ENCODE measurements around the gene COL23A1. TPM values are rescaled to one million over a fixed set of nuclear protein-coding genes. Genes with fewer than 3 reads are reported as not detected.
A peak's percentile ranks its signal among the peaks of the same experiment; 100 is the strongest.

COL23A1 gene
- total RNA-seq, 1 donor from 2014 or later, result 0.32 TPM

DNA sequence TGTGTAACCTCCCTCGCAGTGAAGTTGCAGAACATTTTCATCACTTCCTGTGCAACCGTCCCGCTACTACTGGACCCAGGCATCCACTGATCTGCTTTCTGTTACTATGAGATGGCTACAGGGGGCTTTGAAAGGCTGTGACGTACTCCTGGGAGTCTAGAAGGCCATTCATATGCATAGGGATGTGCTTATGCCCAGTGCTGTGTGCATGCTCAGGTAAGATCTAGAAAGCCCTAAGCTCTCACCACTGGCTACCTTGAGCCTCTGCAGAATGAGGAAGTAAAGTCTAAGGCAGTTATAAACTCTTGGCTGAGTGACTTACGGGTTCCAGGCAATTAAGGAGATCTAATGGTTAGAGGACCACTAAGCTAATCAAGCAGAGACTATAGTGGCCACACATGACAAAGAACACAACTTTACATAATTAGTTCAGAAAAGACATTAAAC lies 374.1 kb downstream of the COL23A1 start:
- no peak for ATAC-seq

DNA sequence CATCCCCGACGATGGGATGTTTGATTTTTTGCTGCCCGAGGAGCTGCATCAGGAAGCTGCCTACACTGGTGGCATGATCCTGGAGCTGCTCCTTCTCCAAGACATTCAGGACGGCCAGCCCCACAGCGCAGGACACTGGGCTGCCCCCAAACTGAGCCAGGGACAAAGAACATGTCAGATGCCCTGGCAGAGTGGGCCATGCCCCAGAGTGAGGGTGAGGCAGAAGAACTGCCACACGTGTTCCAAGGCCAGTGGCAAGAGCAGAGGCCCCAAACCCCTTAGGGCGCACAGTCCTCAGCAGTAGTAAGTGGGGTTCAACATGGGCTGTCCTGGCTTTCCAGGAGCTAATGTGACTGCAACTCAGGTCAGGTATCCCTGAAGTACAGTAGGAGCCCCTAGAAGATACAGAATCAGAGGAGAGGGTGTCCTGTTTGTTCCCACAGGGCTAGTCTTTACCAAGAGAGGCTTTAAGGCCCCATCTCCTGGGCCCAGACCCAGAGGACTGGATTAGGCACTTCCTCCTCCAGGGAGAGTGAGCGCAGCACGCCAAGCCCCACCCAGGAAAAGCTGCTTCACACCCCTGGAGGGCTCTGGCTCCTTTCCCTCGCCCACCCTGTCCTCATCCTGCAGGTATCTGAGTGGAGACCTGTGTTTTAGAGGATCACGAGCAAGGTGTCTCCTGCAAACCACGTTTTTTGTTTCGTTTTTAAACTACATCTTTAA lies 374.8 kb downstream of the COL23A1 start:
- peak; percentile 18 for ATAC-seq

DNA sequence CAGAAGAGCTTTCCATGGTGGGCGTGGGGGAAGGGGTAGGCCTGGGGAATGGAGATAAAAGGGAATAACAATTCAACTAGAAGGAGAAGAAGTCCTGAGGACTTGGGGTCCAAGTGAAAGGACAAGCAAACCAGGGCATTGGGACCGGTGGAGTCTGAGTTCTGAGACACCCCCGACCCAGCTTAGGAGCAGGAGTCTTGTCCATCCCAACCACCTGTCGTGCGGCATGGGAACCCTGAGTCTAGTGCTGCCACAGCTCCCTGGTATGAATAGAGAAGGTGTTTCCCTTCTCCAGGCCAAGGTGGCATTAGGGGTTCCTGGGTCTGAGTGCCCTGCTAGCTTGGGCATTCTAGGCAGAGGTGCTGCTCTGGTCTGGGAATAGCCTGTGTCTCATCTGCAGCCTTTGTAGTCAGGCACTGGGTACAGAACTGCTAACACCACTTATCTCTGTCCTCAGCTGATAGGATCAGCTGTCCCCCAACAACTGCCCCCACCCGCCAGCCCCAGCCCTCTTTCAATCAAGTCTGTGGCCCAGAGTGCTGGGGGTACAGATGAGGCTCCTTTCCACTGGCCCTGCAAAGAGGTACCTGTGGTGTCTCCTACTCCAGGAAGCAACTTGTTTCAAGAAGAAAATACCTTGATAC lies 375.9 kb downstream of the COL23A1 start:
- no peak for ATAC-seq

DNA sequence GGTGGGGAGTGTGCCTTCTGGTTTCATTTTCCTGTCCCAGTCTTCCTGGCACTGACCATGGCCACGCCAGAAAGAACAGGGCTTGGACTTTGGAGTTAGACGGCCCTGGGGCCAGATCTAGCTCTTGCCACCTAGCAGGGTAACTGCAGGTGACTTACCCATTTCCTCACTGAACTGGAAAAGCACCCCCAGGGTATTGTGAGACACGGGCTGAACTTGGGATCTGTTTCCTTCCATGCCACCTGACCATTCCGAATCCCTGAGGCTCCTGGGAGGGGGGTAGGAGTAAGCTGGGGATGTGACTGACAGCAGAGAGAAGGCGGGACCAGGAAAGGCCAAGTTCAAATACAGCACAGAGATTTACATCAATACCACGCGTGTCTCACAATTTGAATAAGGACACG lies 376.4 kb downstream of the COL23A1 start:
- peak; percentile 6 for ATAC-seq

DNA sequence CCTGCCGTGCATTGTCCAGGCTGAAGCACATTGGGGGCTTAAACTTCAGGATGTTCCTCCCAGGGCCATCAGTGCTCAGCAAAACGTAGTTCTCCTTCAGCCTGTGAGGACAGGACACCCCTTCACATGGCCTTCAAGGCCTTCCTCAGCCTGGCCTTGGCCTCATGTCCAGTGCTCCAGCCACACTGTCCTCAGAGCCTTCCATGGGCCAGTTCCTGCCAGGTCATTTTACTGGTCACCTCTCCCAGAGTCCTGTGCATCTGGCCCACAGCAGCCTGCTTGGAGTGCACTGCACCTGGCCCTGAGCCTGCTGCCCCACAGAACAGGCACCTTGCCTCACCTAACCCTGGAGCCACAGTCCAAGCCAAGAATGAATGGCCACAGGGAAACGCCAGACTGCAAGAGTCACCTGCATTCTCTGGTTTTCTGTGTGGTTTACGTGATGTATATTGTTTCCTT lies 377.2 kb downstream of the COL23A1 start:
- no peak for ATAC-seq

DNA sequence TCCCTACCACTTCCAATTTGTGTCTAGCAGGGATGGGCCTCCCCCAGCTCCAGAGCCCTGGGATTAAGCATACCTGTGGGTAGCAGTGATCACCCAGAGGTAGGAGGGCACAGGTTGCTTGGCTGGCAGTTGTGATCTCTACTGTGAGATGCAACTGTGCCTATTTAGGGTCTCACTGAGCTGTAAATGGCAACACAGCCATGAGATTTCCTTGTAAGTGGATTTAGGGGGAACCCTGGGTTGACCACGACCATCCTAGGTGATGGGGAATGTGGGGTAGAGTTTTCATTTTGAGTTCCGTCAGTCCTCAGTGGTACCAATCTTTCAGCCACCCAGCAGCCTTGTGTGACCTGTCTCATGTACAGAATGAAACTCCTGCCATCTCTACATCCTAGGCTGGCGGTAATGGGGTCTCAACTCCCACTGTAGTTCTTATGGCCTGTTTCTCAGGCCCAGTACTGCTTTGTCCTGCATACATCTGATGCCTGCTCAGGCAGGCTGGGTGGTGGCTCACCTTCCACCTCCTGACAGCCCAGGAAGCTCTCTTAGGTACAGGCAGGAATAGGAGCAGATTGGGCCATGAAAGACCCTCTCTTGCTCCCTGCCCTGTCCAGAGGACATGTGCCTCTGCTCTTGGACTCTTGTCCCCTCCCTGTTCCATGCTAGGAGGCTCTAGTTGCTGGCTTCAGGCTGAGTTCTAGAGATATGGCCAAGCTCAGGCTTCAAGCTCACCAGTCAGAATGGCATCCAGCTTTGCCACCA lies 377.8 kb downstream of the COL23A1 start:
- no peak for ATAC-seq

DNA sequence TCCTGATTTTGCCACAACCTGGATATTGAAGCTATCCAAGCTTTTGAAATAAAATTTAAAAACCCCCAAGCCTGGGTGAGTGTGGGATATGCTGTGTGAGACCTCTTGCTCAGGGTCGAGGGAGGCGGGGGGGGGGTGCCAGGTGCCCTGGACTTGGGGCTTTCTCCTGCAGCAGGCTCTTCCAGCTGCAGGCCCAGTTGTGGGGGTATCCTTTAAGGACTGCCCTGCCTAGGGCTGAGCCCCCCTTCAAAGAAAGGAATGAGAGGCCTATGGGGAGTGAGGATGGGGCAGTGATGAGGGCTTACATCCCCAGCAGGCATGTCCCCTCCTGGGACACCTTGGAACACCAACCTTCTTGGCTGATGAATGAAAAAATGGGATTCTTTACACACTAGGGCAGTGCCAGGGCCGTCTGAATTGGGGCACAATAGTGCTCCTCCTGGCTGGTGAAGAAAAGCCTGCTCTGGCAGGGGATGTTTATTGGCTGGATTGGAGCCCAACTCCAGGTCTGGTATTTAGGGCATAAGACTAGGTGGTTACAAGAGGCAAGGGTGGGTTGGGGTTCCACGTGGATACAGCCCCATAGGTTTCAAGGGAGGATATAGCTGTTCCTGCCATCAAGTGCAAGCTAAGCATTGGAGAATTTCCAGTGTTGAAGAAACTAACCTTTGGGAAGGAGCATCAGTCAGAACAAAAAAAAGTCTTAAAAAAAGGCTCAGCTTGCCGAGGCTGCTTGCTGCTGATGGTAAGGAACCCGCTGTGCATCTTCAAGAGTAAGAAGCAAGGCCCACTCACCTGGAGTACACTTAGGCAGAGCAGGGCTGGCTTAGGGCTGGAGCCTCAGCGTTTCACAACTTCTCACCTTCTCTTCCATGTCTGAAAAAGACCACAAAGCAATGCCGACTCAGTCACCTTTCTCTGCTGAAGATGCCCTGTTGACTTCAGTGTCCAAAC lies 378.8 kb downstream of the COL23A1 start:
- no peak for ATAC-seq

DNA sequence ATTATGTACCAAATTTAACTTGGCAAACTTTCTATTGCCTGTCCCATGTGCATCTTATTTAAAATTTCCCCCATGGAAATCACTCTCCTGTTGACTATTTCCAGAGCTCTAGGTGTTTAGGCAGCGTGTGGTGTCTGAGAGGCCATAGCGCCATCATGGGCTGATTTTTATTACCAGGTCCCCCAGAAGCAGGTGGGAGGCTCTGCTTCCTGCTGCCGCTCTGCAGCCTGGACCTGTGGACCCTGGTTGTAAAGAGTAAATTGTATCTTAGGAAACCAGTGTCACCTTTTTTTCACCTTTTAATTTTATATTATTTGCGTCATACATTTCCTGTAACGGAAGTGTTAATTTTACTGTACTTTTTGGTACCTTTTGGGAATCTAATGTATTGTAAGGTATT lies 379.5 kb downstream of the COL23A1 start:
- no peak for ATAC-seq

DNA sequence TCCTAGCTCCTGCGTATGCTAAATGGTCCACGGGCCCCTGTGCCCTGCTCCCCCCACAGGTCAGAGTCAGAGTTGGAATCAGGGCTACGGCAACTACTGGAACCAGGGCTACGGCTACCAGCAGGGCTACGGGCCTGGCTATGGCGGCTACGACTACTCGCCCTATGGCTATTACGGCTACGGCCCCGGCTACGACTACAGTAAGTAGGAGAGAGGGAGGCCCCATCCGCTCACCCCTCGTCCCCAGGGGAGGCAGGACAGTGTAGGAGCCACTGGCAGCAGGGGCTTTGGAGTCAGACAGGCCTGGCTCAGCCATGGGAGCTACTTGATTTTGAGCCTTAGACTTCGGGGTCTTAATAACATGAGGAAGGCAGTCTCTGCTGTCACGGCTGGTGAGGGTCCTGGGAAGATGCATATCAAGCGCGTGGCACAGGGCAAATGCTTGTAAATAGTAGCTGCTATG lies 380.1 kb downstream of the COL23A1 start:
- no peak for ATAC-seq

DNA sequence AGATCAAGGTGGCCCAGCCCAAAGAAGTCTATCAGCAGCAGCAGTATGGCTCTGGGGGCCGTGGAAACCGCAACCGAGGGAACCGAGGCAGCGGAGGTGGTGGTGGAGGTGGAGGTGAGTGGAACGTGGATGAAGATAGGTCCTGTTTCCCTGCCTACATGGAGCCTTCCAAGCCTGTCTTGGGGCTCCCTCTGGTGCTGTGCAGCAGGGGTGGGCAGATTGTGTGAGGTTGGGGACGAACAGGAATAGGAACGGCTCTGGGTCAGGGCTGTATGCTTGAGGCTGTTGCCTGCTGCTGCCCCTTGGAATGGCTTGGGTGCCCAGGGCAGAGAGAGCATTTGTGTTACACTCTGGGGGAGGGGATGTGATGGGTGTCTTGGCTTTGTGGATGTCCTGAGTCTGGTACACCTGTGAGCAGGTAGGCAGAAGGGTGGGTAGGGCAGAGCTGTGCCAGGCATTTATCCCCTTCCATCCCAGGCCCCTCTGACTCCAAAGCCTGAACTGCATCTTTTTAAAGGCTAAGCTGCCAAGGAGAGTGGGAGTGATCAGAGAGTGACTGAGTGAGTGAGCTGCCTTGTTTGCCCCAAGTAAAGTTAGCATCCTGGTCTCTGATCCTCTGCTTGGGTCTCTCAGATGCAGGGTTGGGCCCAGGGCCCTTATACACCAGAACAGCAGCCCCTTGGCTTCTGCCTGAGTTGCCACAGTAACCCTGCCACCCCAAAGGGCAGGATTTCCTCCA lies 380.7 kb downstream of the COL23A1 start:
- no peak for ATAC-seq

DNA sequence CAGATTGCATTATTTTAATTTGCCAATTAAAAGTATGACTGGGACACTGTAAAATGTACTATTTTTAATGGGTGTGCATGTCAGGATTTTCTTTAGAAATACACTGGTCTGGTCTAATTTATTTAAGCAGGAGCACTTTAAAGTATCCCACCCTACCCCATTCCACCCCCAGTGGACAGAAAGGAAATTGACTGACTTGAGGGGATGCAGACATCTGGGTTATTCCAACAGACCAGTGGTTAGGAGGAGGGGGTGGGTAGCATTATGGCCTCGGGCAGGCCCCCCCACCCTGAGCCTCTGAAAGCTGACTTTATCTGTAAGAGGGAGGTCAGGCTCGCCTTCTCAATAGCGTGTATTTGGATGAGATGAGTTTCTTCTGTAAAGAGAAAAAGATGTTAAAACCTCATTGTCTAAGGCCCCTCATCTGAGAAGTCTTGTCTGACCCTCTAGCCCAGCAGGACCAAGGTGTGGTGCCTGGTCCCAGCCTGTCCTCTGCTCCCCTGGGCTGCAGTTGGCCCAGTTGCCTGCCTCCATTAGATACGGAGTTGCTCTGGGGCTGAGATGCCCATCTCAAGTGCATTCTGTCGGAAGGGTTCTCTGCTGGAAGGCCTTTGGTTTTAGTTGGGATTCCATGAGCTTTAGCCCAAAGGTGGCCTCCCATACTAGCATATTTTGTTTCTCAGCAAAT lies 381.5 kb downstream of the COL23A1 start:
- no peak for ATAC-seq

DNA sequence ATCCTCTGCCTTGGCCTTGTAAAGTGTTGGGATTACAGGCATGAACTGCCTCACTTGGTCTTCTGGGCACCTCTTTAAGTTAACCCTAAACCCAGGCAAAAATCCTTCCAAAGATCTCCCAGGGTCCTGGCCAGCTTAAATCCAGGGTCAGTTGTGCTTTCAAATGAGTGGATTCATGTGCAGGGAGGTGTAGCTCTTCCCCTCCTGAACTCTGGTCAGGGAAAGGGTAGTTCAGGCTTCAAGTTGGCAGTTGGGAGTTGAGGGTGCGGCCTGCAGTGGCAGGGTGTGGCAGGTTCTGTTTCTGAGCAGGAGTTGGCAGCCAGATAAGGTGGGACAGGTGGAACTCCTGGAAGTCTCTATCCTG lies 382.3 kb downstream of the COL23A1 start:
- peak; percentile 14 for ATAC-seq

DNA sequence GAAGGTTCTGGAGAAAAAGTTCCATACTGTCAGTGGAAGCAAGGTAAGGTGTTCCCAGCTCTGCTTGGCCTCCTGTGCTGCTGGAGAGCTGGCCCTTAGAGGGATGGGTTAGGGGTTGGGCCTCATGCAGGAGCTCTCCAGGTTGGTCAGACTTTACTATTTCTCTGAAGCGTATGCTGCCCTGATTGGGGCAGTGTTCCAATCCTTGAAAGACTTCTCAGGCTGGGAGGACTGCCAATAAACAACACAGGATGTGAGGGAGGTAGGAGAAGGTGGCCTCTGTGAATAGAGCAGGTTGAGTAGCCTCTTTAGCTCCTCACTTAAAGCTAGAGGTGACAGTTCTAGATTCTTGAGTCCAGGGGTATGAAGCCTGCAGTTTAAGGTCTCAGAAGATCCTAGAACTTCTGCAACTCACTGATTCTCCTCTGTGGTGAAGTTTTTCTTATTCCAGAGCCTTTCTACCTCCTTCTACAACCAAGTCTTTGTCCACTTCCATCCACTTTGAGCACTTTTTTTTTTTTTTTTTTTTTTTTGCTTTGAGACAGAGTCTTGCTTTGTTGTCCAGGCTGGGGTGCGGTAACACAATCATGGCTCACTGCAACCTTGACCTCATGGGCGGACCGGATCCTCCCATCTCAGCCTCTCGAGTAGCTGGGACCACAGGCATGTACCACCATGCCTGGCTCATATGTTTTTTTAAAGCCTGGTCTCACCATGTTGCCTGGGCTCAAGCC lies 382.8 kb downstream of the COL23A1 start:
- ATAC-seq, result peak; percentile 44

DNA sequence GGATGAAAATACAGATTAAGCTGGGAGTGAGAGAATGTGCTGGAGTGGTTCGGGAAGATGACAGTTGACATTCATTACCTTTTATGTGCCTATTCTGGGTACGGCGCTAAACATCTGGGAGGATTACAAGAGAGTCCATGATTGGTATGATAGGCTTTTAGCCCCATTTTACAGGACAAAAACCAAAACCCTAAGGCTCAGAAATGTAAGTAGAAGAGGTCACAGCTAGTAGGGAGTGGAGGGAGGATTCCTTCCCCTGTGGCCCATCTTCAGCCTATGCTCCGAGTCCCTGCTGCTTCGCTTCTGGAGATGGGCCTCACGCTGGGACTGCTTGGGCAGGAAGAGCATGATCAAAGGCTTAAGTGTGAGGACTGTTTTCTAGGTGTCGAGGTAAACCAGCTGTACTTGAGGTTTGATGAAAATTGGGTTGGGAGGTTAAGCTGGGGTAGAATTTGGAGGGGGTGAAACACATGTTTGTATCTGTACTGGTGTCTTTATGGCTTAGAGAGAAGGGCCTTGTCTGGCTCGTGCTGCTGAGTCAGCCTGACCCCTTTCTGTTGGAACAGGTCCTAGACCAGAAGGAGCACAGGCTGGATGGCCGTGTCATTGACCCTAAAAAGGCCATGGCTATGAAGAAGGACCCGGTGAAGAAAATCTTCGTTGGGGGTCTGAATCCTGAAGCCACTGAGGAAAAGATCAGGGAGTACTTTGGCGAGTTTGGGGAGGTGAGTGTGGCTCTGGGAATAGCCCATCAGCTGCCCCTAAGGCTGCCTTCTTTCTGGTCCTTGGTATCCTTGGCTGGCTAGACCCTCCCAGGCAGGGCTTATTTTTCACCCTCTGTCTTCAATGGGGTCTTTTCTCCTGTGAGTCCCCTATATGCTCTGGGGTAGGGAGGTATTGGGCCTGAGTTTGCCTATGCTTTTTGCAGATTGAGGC lies 383.8 kb downstream of the COL23A1 start:
- no peak for ATAC-seq

DNA sequence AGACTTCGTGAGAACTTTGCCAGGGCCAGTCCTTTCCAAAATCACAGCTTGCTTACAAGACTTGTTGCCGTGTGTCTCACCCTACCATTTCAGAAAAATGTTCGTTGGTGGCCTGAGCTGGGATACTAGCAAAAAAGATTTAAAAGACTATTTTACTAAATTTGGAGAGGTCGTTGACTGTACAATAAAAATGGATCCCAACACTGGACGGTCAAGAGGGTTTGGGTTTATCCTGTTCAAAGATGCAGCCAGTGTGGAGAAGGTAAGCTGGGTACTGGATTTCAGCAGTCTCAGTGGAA lies 384.5 kb downstream of the COL23A1 start:
- no peak for ATAC-seq

DNA sequence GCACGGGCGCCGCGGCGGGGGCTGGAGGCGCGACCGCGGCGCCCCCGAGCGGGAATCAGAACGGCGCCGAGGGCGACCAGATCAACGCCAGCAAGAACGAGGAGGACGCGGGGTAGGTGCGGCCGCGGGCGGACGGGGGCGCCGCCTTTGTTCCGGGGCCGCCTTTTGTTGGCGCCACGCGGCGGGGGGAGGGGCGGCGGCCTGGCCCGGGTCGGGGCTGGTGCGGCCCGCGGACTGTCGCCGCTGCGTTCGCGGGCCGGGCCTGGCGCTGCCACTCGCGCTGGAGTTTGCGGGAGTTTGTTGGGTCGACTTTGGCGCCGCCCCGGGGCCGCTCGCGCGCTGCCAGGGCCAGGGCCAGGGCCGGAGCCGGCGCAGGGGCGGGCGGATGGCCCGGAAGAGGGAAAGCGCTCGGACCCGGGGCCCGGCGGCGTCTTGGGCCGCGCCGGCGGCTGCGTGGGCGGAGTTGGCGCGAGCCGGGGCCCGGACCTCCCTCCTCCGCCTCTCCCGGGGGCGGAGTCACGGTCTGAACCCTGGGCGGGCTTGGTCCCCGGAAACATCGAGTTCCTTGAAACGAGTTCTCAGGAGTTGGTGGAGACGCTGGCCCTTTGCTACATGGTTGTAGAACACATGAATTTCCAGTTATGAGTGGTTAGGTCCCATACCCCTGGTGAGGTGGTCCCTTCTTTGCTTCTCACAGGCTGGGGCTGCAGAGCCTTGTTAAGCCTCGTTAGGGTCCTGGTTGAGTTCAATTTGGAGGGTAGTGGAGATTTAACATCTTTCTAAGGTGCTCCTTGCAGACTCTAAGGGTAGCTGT lies 385.1 kb downstream of the COL23A1 start:
- peak; percentile 68 for ATAC-seq

DNA sequence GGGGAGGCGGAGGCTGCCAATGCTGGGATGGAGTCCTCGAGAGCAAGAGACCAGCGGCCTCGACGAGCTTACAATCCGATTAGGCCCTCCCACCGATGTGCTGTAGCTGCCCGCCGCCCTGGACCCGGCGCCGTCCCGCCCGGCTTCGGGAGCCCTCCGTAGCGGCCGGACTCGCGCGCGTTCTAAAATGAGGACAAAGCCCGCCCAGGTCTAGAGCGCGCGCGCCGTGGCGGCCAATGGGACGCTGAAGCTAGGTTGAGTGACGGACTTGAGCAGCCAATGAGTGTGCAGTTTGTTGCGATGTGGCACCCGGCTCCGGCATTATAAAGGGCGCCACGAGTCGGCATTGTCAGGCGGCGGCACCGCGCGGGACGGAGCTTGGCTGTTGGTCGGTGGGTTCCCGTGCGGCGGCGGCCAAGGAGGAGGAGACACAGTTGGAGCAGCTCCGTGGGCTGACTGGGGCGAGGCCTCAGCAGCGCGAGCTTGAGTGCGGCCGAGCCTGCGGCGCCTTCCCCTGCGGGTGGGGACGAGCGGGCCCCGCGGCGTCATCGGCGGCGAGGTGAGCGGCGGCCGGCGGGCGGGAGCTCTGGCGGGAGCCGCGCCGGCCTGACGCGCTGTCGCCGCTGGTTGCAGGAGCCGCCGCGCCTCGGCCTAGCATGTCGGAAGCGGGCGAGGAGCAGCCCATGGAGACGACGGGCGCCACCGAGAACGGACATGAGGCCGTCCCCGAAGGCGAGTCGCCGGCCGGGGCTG lies 385.8 kb downstream of the COL23A1 start, which contains the start of gene HNRNPAB:
TSS of gene HNRNPAB (plus strand) at position 352 of the 753 bp plus-strand sequence. CDS start at position 657, 305 bp downstream.
- peak; percentile 87 for ATAC-seq
